H9 (cell line): ENCODE results near the gene KRT86. TPM values are rescaled to one million over a fixed set of nuclear protein-coding genes. Genes with fewer than 3 reads are reported as not detected.

Experiments used
- DNase-seq: peaks from one replicate; pipeline ENCODE4 v3.0.0-alpha.2; 2017
- H2AFZ ChIP-seq: one replicate; pipeline ENCODE4 v1.6.1; 2013; ENCODE audit warnings: mild to moderate bottlenecking, low read length, control low read depth, moderate library complexity
- H2AK5ac ChIP-seq: 2 replicates; pipeline ENCODE4 v1.6.1; 2013; ENCODE audit warnings: low read length, control low read depth, mixed read lengths; ENCODE audit not compliant: insufficient read length
- H2BK120ac ChIP-seq: one replicate; pipeline ENCODE4 v1.6.1; 2013; ENCODE audit warnings: low read depth, mild to moderate bottlenecking, low read length, control low read depth, inconsistent platforms; ENCODE audit not compliant: poor library complexity, severe bottlenecking
- H2BK12ac ChIP-seq: 2 replicates; pipeline ENCODE4 v1.6.1; 2013; ENCODE audit warnings: low read length, control low read depth, mixed read lengths, low read depth; ENCODE audit not compliant: insufficient read length
- H2BK15ac ChIP-seq: 2 replicates; pipeline ENCODE4 v1.6.1; 2013; ENCODE audit warnings: low read depth, low read length, control low read depth
- H2BK20ac ChIP-seq: one replicate; pipeline ENCODE4 v1.6.1; 2013; ENCODE audit warnings: low read depth, mild to moderate bottlenecking, low read length, control low read depth, inconsistent platforms; ENCODE audit not compliant: poor library complexity, severe bottlenecking
- H2BK5ac ChIP-seq: 2 replicates; pipeline ENCODE4 v1.6.1; 2013; ENCODE audit warnings: low read length, control low read depth, mixed read lengths; ENCODE audit not compliant: insufficient read length
- H3K14ac ChIP-seq: 2 replicates; pipeline ENCODE4 v1.6.1; 2013; ENCODE audit warnings: low read length, control low read depth; ENCODE audit not compliant: insufficient read depth
- H3K18ac ChIP-seq: 2 replicates; pipeline ENCODE4 v1.6.1; 2013; ENCODE audit warnings: low read depth, mild to moderate bottlenecking, mixed read lengths, low read length, control low read depth; ENCODE audit not compliant: insufficient read length
- H3K23ac ChIP-seq: 2 replicates; pipeline ENCODE4 v1.6.1; 2013; ENCODE audit warnings: low read length, control low read depth, mixed read lengths, low read depth; ENCODE audit not compliant: insufficient read length
- H3K23me2 ChIP-seq: 2 replicates; pipeline ENCODE4 v1.6.1; 2013; ENCODE audit warnings: low read depth, mild to moderate bottlenecking, mixed read lengths, low read length, control low read depth; ENCODE audit not compliant: insufficient read length, poor library complexity, severe bottlenecking
- H3K27ac ChIP-seq: 2 replicates; pipeline ENCODE4 v1.5.1; 2013; ENCODE audit warnings: low read length, control low read depth, mixed read lengths, low read depth; ENCODE audit not compliant: insufficient read length
- H3K27me3 ChIP-seq: 2 replicates; pipeline ENCODE4 v1.6.1; 2013; ENCODE audit warnings: low read length, control low read depth, inconsistent platforms; ENCODE audit not compliant: insufficient read depth
- H3K4ac ChIP-seq: 2 replicates; pipeline ENCODE4 v1.6.1; 2013; ENCODE audit warnings: low read depth, mild to moderate bottlenecking, control low read depth, inconsistent platforms, low read length, moderate library complexity
- H3K4me1 ChIP-seq: 2 replicates; pipeline ENCODE4 v1.6.1; 2013; ENCODE audit warnings: low read length, control low read depth, inconsistent platforms; ENCODE audit not compliant: insufficient read depth
- H3K4me2 ChIP-seq: 2 replicates; pipeline ENCODE4 v1.6.1; 2013; ENCODE audit warnings: low read length, control low read depth, mixed read lengths; ENCODE audit not compliant: insufficient read length, insufficient read depth
- H3K56ac ChIP-seq: 2 replicates; pipeline ENCODE4 v1.6.1; 2013; ENCODE audit warnings: low read depth, mild to moderate bottlenecking, mixed read lengths, low read length, control low read depth; ENCODE audit not compliant: insufficient read length
- H3K79me1 ChIP-seq: 2 replicates; pipeline ENCODE4 v1.6.1; 2013; ENCODE audit warnings: low read depth, mild to moderate bottlenecking, moderate library complexity, low read length, control low read depth, inconsistent platforms; ENCODE audit not compliant: insufficient read depth, poor library complexity, severe bottlenecking
- H3K79me2 ChIP-seq: 2 replicates; pipeline ENCODE4 v1.6.1; 2013; ENCODE audit warnings: low read length, control low read depth, inconsistent platforms; ENCODE audit not compliant: insufficient read depth
- H3K9ac ChIP-seq: 2 replicates; pipeline ENCODE4 v1.6.1; 2013; ENCODE audit warnings: low read length, control low read depth, mixed read lengths; ENCODE audit not compliant: insufficient read length; ENCODE audit errors: extremely low read depth
- H3K9me3 ChIP-seq: one replicate; pipeline ENCODE4 v1.6.1; 2013; ENCODE audit warnings: low read depth, low read length, inconsistent platforms; ENCODE audit not compliant: control insufficient read depth
- H3T11ph ChIP-seq: one replicate; pipeline ENCODE4 v1.6.1; 2013; ENCODE audit warnings: mild to moderate bottlenecking, low read length, control low read depth, inconsistent platforms
- H4K20me1 ChIP-seq: one replicate; pipeline ENCODE4 v1.6.1; 2013; ENCODE audit not compliant: control insufficient read depth, insufficient read length, insufficient read depth
- H4K5ac ChIP-seq: 2 replicates; pipeline ENCODE4 v1.6.1; 2013; ENCODE audit warnings: low read depth, mild to moderate bottlenecking, mixed read lengths, low read length, control low read depth; ENCODE audit not compliant: insufficient read length
- H4K8ac ChIP-seq: replicated peaks from 2 replicates; pipeline ENCODE4 v1.6.1; 2013; ENCODE audit warnings: low read length, control low read depth, mixed read lengths, low read depth; ENCODE audit not compliant: insufficient read length
- H4K91ac ChIP-seq: 2 replicates; pipeline ENCODE4 v1.6.1; 2013; ENCODE audit warnings: low read depth, mild to moderate bottlenecking, moderate library complexity, mixed read lengths, low read length, control low read depth; ENCODE audit not compliant: insufficient read length
- H3K27ac Mint-ChIP-seq, 3 experiments: 2 replicates in 2 of 3; 3 replicates in 1 of 3; pipeline ENCODE4 v1.8.0; 2020 to 2021; ENCODE audit warnings: mixed read lengths in 3 of 3, mild to moderate bottlenecking in 1 of 3, moderate library complexity in 1 of 3
- H3K27me3 Mint-ChIP-seq: 2 replicates; pipeline ENCODE4 v1.8.0; 2021; ENCODE audit warnings: low read depth, mild to moderate bottlenecking, moderate library complexity, mixed read lengths
- H3K36me3 Mint-ChIP-seq, 3 experiments: 2 replicates in 2 of 3; 3 replicates in 1 of 3; pipeline ENCODE4 v1.8.0; 2020 to 2021; ENCODE audit warnings: low read depth in 3 of 3, mixed read lengths in 3 of 3; ENCODE audit not compliant: insufficient read depth in 1 of 3
- H3K4me1 Mint-ChIP-seq, 2 experiments: 2 replicates each; pipeline ENCODE4 v1.8.0; 2020; ENCODE audit warnings: mixed read lengths in 2 of 2
- H3K4me3 Mint-ChIP-seq, 2 experiments: 2 replicates in 1 of 2; 3 replicates in 1 of 2; pipeline ENCODE4 v1.8.0; 2020 to 2021; ENCODE audit warnings: mild to moderate bottlenecking in 2 of 2, mixed read lengths in 2 of 2, moderate library complexity in 1 of 2
- H3K9me3 Mint-ChIP-seq, 2 experiments: 2 replicates in 1 of 2; 3 replicates in 1 of 2; pipeline ENCODE4 v1.8.0; 2020; ENCODE audit warnings: mild to moderate bottlenecking in 2 of 2, mixed read lengths in 2 of 2, moderate library complexity in 1 of 2
- WGBS: extraction: QIAGEN DNeasy Blood & Tissue Kit; methylation state at CpG from one replicate; pipeline ENCODE4 v1.1.7; 2013; ENCODE audit warnings: missing lambda C conversion rate, low lambda C conversion rate, mixed read lengths; ENCODE audit not compliant: insufficient read length; ENCODE audit errors: extremely low coverage; 5-methylcytosine and 5-hydroxymethylcytosine counted together
- total RNA-seq: library from RNA; stranded (reverse); gene quantifications from 2 replicates; pipeline ENCODE4 v1.2.1, GENCODE V29; 2021
- TF ChIP-seq, protein P1 (sequence below): fragments of 200-600 bp; sonication (generic); conservative IDR thresholded peaks from 3 replicates; pipeline ENCODE4 v1.8.0; 2021; ENCODE audit warnings: antibody characterized with exemption, mild to moderate bottlenecking

KRT86 gene
- total RNA-seq, 1 experiment from 2014 or later, result not detected

DNA sequence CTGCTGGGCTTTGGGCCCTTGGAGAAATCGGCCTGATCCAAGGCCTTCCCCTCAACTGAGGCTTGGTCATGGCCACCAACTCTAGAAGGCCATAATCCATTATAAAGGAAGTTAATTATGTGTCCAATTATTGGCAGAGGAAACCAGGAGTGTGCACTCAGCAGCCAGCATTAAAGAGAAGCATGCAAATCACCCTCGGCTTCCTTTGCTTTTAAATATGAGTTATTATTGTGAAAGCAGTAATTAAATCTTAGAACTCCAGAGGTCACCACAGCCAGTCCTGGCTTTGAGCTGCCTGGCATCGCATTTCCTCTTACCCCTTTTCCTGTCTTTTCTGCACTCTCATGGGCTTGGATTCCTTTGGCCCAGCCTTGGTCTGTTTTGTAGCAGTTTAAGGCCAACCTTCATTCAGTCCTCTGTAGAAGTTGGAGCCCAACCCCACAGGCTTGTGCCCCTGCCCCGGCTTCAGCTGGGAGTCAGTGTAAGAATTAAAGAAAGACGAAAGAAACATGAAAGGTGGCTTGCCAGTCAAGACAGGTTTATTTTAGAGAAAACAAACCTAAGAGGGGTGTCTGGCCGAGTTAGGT lies 14.7 kb upstream of the KRT86 start:
- H3K23ac ChIP-seq, result no peak overlapping the region
- Mint-ChIP-seq H3K27me3 (peaks cover 85% of the 10 kb centered on the region), H3K36me3 (peaks cover 0 to 26% (median 5%) of the 10 kb centered on the region in 3 experiments; a peak in 2 of 7 replicates), H3K27ac (no peak overlapping the region), H3K4me3 (no peak overlapping the region; a peak in 1 of 5 replicates), H3K9me3 (peaks cover 15 to 28% of the 10 kb centered on the region in 2 experiments; a peak in 4 of 5 replicates), H3K4me1 (peaks cover 24% of the 10 kb centered on the region in 2 experiments)
- H3K56ac ChIP-seq, result no peak overlapping the region
- H3K79me2 ChIP-seq, result no peaks in the 10 kb centered on the region
- WGBS, result no CpG with 5 or more reads among the region's 6 CpGs
- no peak overlapping the region for H3K9ac ChIP-seq
- H3T11ph ChIP-seq, result no peak overlapping the region
- H3K27me3 ChIP-seq, result no peaks in the 10 kb centered on the region; the same call in 1 of the 2 replicates
- H2BK15ac ChIP-seq, result no peak overlapping the region
- no peaks in the 10 kb centered on the region for H3K23me2 ChIP-seq
- no peak overlapping the region for H3K4me2 ChIP-seq
- H3K18ac ChIP-seq, result no peak overlapping the region
- H4K20me1 ChIP-seq, result no peaks in the 10 kb centered on the region
- no peak overlapping the region for H2AFZ ChIP-seq
- H2BK5ac ChIP-seq, result no peak overlapping the region
- H3K9me3 ChIP-seq, result no peaks in the 10 kb centered on the region
- H4K91ac ChIP-seq, result no peak overlapping the region
- H3K79me1 ChIP-seq, result no peaks in the 10 kb centered on the region
- H2AK5ac ChIP-seq, result no peak overlapping the region
- H2BK20ac ChIP-seq, result no peak overlapping the region
- TF ChIP-seq, protein P1, sequence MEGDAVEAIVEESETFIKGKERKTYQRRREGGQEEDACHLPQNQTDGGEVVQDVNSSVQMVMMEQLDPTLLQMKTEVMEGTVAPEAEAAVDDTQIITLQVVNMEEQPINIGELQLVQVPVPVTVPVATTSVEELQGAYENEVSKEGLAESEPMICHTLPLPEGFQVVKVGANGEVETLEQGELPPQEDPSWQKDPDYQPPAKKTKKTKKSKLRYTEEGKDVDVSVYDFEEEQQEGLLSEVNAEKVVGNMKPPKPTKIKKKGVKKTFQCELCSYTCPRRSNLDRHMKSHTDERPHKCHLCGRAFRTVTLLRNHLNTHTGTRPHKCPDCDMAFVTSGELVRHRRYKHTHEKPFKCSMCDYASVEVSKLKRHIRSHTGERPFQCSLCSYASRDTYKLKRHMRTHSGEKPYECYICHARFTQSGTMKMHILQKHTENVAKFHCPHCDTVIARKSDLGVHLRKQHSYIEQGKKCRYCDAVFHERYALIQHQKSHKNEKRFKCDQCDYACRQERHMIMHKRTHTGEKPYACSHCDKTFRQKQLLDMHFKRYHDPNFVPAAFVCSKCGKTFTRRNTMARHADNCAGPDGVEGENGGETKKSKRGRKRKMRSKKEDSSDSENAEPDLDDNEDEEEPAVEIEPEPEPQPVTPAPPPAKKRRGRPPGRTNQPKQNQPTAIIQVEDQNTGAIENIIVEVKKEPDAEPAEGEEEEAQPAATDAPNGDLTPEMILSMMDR, result no peak
- DNase-seq, result no peak
- no peak overlapping the region for H2BK12ac ChIP-seq
- no peak overlapping the region for H3K14ac ChIP-seq
- H3K4ac ChIP-seq, result no peak overlapping the region
- H2BK120ac ChIP-seq, result no peak overlapping the region
- no peak overlapping the region for H4K5ac ChIP-seq
- no peak overlapping the region for H3K27ac ChIP-seq
- no peaks in the 10 kb centered on the region for H3K4me1 ChIP-seq
- no peak overlapping the region for H4K8ac ChIP-seq
